ENCODE data around the gene GRIK2. TPM values are rescaled to one million over a fixed set of nuclear protein-coding genes. Genes with fewer than 3 reads are reported as not detected.

Gene GRIK2
- total and polyA plus RNA-seq, 2 donors (not counting 3 experiments of a cell fraction or from before 2014, with no cell fraction given), result not detected

DNA sequence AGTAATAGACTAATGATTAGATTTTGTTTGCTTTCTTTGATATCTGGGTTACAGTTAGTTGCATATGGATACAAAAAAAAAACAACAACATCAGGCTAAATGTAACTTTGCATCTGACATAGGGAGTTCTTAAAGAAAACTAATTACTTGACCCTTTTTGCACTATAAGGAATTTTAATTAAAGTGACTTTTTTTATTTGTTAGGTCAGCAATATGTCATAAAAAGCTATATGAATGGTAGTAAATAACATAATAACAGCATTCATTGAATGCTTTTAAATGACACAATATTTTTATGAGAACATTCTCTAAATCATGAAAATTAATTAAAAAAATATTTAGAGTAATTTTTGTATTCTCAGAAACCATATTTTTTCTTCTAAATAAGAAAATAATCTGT, 183.6 kb downstream of the GRIK2 start:
- Histone ChIP-seq H4K20me1 (replicated peaks; ENCODE audit: control insufficient read depth, extremely low read depth, insufficient read depth, low read length) (no peaks in the 10 kb centered on the region), H3K4me3 (replicated peaks in 1 of 3; ENCODE audit: insufficient read depth in 1 of 3, low read depth in 1 of 3, low read length in 3 of 3) (no peak overlapping the region), H3K4me1 (ENCODE audit: control insufficient read depth, extremely low read depth, insufficient read depth, low read length) (no peaks in the 10 kb centered on the region), H3K4me2 (ENCODE audit: insufficient read depth, low read length) (no peak overlapping the region), H2AFZ (ENCODE audit: low read depth, low read length) (no peak overlapping the region), H3K79me2 (ENCODE audit: control insufficient read depth, insufficient read depth, low read length) (no peaks in the 10 kb centered on the region), H3K27me3 (ENCODE audit: control insufficient read depth in 2 of 2, insufficient read depth in 2 of 2, low read length in 2 of 2) (no peaks in the 10 kb centered on the region), H3K9ac (replicated peaks; ENCODE audit: extremely low read depth, insufficient read depth, low read length) (no peak overlapping the region), H3K9me3 (replicated peaks; ENCODE audit: control insufficient read depth, insufficient read depth, low read length) (no peaks in the 10 kb centered on the region), H3K9me1 (replicated peaks; ENCODE audit: control insufficient read depth, extremely low read depth, insufficient read depth, low read length) (no peaks in the 10 kb centered on the region), H3K27ac (ENCODE audit: insufficient read depth, low read depth, low read length) (no peak overlapping the region), H3K36me3 (ENCODE audit: control insufficient read depth in 2 of 2, extremely low read depth in 1 of 2, insufficient read depth in 2 of 2, low read length in 2 of 2) (no peaks in the 10 kb centered on the region)
- no TSS peak for BruUV-seq (replicated peaks)
- DNase-seq (ENCODE audit: low read depth, low spot score), result no peak
- dilution Hi-C loops (cut with MboI; ENCODE audit: extremely low pct_ligation_motif_present, low sequenced_read_pairs) (no loop called here), intact Hi-C loops (cut with micrococcal nuclease) (no loop called here)
- TF ChIP-seq GATA2 (IDR thresholded peaks at IDR 0.05; ENCODE audit: insufficient read depth, insufficient read length, low read depth, low read length) (no peak), MYC (IDR thresholded peaks at IDR 0.05; ENCODE audit: low read depth, low read length) (no peak), FOS (IDR thresholded peaks at IDR 0.05; ENCODE audit: borderline replicate concordance, insufficient read depth, low read length) (no peak), POLR2AphosphoS5 (IDR thresholded peaks at IDR 0.05; ENCODE audit: insufficient read depth, low read depth, low read length) (no peak), POLR2A (IDR thresholded peaks at IDR 0.05; ENCODE audit: low read depth, low read length) (no peak), EZH2 (IDR thresholded peaks at IDR 0.05; ENCODE audit: borderline replicate concordance, low read depth, low read length, severe bottlenecking) (no peak), JUN (IDR thresholded peaks at IDR 0.05; ENCODE audit: borderline replicate concordance, insufficient read depth, insufficient read length, low read depth) (no peak)
- TF ChIP-seq, protein P1, sequence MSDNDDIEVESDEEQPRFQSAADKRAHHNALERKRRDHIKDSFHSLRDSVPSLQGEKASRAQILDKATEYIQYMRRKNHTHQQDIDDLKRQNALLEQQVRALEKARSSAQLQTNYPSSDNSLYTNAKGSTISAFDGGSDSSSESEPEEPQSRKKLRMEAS (IDR thresholded peaks at IDR 0.05; ENCODE audit: insufficient read depth, insufficient read length), result no peak
- TF ChIP-seq, protein P2, sequence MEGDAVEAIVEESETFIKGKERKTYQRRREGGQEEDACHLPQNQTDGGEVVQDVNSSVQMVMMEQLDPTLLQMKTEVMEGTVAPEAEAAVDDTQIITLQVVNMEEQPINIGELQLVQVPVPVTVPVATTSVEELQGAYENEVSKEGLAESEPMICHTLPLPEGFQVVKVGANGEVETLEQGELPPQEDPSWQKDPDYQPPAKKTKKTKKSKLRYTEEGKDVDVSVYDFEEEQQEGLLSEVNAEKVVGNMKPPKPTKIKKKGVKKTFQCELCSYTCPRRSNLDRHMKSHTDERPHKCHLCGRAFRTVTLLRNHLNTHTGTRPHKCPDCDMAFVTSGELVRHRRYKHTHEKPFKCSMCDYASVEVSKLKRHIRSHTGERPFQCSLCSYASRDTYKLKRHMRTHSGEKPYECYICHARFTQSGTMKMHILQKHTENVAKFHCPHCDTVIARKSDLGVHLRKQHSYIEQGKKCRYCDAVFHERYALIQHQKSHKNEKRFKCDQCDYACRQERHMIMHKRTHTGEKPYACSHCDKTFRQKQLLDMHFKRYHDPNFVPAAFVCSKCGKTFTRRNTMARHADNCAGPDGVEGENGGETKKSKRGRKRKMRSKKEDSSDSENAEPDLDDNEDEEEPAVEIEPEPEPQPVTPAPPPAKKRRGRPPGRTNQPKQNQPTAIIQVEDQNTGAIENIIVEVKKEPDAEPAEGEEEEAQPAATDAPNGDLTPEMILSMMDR (IDR thresholded peaks at IDR 0.05; ENCODE audit: extremely low read depth in 1 of 2, insufficient read depth in 1 of 2, low read depth in 1 of 2, low read length in 2 of 2), result no peak
- ChIA-PET POLR2A (no interaction called here), CTCF (no interaction called here)
- no peak for FAIRE-seq

Data from endothelial cell of umbilical vein (primary cell).